GM23338 (cell line): ENCODE data around the gene SLK. TPM values are rescaled to one million over a fixed set of nuclear protein-coding genes. Genes with fewer than 3 reads are reported as not detected.
A peak's percentile ranks its signal among the peaks of the same experiment; 100 is the strongest.

Experiments
- ATAC-seq: fragments of 200-7000 bp; cut with Tn5 transposase; 3 replicates; pipeline ENCODE4 v1.9.1; 2020
- DNase-seq: peaks from one replicate; pipeline ENCODE4 v3.0.0-alpha.2; 2015; ENCODE audit warnings: low spot score
- H2AFZ ChIP-seq: fragments of 200-600 bp; sonication (generic); 2 replicates; pipeline ENCODE4 v1.8.0; 2016; ENCODE audit warnings: antibody characterized with exemption, mild to moderate bottlenecking, moderate library complexity
- H3F3A ChIP-seq: fragments of 200-600 bp; sonication (generic); replicated peaks from 2 replicates; pipeline ENCODE4 v1.8.0; 2017; ENCODE audit warnings: antibody characterized with exemption, mixed run types, low read depth
- H3K27ac ChIP-seq: fragments of 200-600 bp; sonication (generic); 2 replicates; pipeline ENCODE4 v1.6.1; 2016; ENCODE audit warnings: low read depth
- H3K27me3 ChIP-seq: fragments of 200-600 bp; sonication (generic); 2 replicates; pipeline ENCODE4 v1.8.0; 2016; ENCODE audit warnings: mild to moderate bottlenecking, mixed run types, moderate library complexity; ENCODE audit not compliant: insufficient read depth
- H3K36me3 ChIP-seq: fragments of 200-600 bp; sonication (generic); 2 replicates; pipeline ENCODE4 v1.8.0; 2016; ENCODE audit warnings: mild to moderate bottlenecking; ENCODE audit not compliant: insufficient read depth
- H3K4me1 ChIP-seq: fragments of 200-600 bp; sonication (generic); 2 replicates; pipeline ENCODE4 v1.8.0; 2016; ENCODE audit warnings: mild to moderate bottlenecking, moderate library complexity; ENCODE audit not compliant: insufficient read depth
- H3K4me2 ChIP-seq: fragments of 200-600 bp; sonication (generic); 2 replicates; pipeline ENCODE4 v1.7.1; 2017; ENCODE audit warnings: mixed run types
- H3K4me3 ChIP-seq: fragments of 200-600 bp; sonication (generic); 2 replicates; pipeline ENCODE4 v1.6.1; 2016; ENCODE audit warnings: mixed run types
- H3K79me2 ChIP-seq: fragments of 200-600 bp; sonication (generic); replicated peaks from 2 replicates; pipeline ENCODE4 v1.8.0; 2017; ENCODE audit warnings: mild to moderate bottlenecking; ENCODE audit not compliant: insufficient read depth
- H3K9me2 ChIP-seq: fragments of 200-600 bp; sonication (generic); 2 replicates; pipeline ENCODE4 v1.8.0; 2017; ENCODE audit not compliant: insufficient read depth
- H4K20me1 ChIP-seq: fragments of 200-600 bp; sonication (generic); replicated peaks from 2 replicates; pipeline ENCODE4 v1.8.0; 2017; ENCODE audit warnings: mild to moderate bottlenecking; ENCODE audit not compliant: insufficient read depth
- H3K27ac Mint-ChIP-seq: 2 replicates; pipeline ENCODE4 v1.8.0; 2020; ENCODE audit warnings: inconsistent platforms, mild to moderate bottlenecking, moderate library complexity, mixed read lengths
- H3K27me3 Mint-ChIP-seq: 3 replicates; pipeline ENCODE4 v1.8.0; 2022; ENCODE audit warnings: low read depth, mild to moderate bottlenecking, moderate library complexity, mixed read lengths, inconsistent platforms; ENCODE audit not compliant: insufficient read depth, poor library complexity
- H3K36me3 Mint-ChIP-seq: 3 replicates; pipeline ENCODE4 v1.8.0; 2021; ENCODE audit warnings: low read depth, mild to moderate bottlenecking, inconsistent platforms, moderate library complexity, mixed read lengths
- H3K4me1 Mint-ChIP-seq: 3 replicates; pipeline ENCODE4 v1.8.0; 2020; ENCODE audit warnings: mild to moderate bottlenecking, inconsistent platforms, mixed read lengths
- H3K4me3 Mint-ChIP-seq: 3 replicates; pipeline ENCODE4 v1.8.0; 2021; ENCODE audit warnings: moderate library complexity, mild to moderate bottlenecking, inconsistent platforms, mixed read lengths
- H3K9me3 Mint-ChIP-seq: 3 replicates; pipeline ENCODE4 v1.8.0; 2020; ENCODE audit warnings: moderate library complexity, mild to moderate bottlenecking, inconsistent platforms, mixed read lengths
- CTCF ChIP-seq, 2 experiments: fragments of 200-600 bp in 1 of 2; sonication (generic) in 1 of 2; conservative IDR thresholded peaks; 2 replicates each; pipeline versions ENCODE4 v1.5.1 to v1.6.1; 2016 to 2017; ENCODE audit warnings: antibody characterized with exemption in 2 of 2, low read depth in 2 of 2, mild to moderate bottlenecking in 2 of 2, moderate library complexity in 1 of 2
- ETS1 ChIP-seq: IDR thresholded peaks from 2 replicates; pipeline ENCODE4 v1.6.1; 2016; ENCODE audit warnings: antibody characterized with exemption
- EZH2 ChIP-seq: fragments of 200-600 bp; sonication (generic); IDR thresholded peaks from one replicate; pipeline ENCODE4 v1.8.0; 2017; ENCODE audit warnings: antibody characterized with exemption, mild to moderate bottlenecking, low read depth; ENCODE audit not compliant: unreplicated experiment
- NANOG ChIP-seq: IDR thresholded peaks from 2 replicates; pipeline ENCODE4 v1.6.1; 2016; ENCODE audit warnings: antibody characterized with exemption, borderline replicate concordance
- ZNF114 ChIP-seq: fragments of 250-450 bp; sonication (Bioruptor Pico); IDR thresholded peaks from 2 replicates; pipeline ENCODE4 v1.5.0; 2020; ENCODE audit warnings: mild to moderate bottlenecking, moderate library complexity
- ZNF462 ChIP-seq: fragments of 250-450 bp; sonication (Bioruptor Pico); IDR thresholded peaks from 2 replicates; pipeline ENCODE4 v1.5.0; 2020; ENCODE audit warnings: mild to moderate bottlenecking, moderate library complexity
- polyA plus RNA-seq: library from polyadenylated mRNA; unstranded; fragments of >200 nt; fragmentation: Nextera tagmentation; extraction: Ambion mirVana; gene quantifications from 2 replicates; pipeline ENCODE4 v1.2.1, GENCODE V29; 2016
- total RNA-seq: library from RNA; depleted of rRNA; stranded (reverse); fragments of >200 nt; shearing (Covaris generic); gene quantifications from 2 replicates; pipeline ENCODE4 v1.2.3, GENCODE V29; 2014

SLK gene
- total and polyA plus RNA-seq, 2 experiments from 2014 or later, result 8.4 to 21.5 TPM

GRCh38 chr10:104026762-104027161 lies 59.8 kb downstream of the SLK start (continued):
- TF ChIP-seq ZNF462 (CRISPR knock-in tag) (no peak), ETS1 (no peak), NANOG (no peak), ZNF114 (CRISPR knock-in tag) (no peak)

GRCh38 chr10:104028146-104028545 lies 61.2 kb downstream of the SLK start:
- H3K27me3 ChIP-seq, result no peaks in the 10 kb centered on the region
- H3K27ac ChIP-seq, result no peak overlapping the region
- no peak overlapping the region for H3K27ac Mint-ChIP-seq

More at GRCh38 chr10:104028146-104028545, 61.2 kb downstream of the SLK start:
- Histone ChIP-seq H3K9me2 (no peaks in the 10 kb centered on the region), H3K4me2 (no peak overlapping the region), H3F3A (no peaks in the 10 kb centered on the region), H2AFZ (no peak overlapping the region), H3K36me3 (no peaks in the 10 kb centered on the region), H3K4me1 (peaks cover 17% of the 10 kb centered on the region), H3K79me2 (no peaks in the 10 kb centered on the region), H3K4me3 (no peak overlapping the region), H4K20me1 (no peaks in the 10 kb centered on the region)
- no peaks in the 10 kb centered on the region; the same call in 2 of the 3 replicates for H3K9me3 Mint-ChIP-seq
- DNase-seq (peak; percentile 70), ATAC-seq (peak; percentile 97)
- no peak overlapping the region for H3K4me3 Mint-ChIP-seq
- no peaks in the 10 kb centered on the region for H3K36me3 Mint-ChIP-seq
- peaks cover 2% of the 10 kb centered on the region for H3K27me3 Mint-ChIP-seq
- TF ChIP-seq EZH2 (no peak), CTCF (conservative IDR thresholded peaks at IDR 0.05; ENCODE audit: low read depth in 2 of 2) (peak; percentile 51 to 61)
- peaks cover 24% of the 10 kb centered on the region for H3K4me1 Mint-ChIP-seq
